HG02981 (cell line): ENCODE measurements around the gene AKIRIN2.

Source experiments
- ATAC-seq: cut with Tn5 transposase; IDR thresholded peaks from one replicate; pipeline ENCODE4 v1.9.1; 2021; ENCODE audit warnings: mild to moderate bottlenecking, moderate library complexity; ENCODE audit not compliant: unreplicated experiment

AKIRIN2 gene

GRCh38 chr6:87701676-87702588 is at the start of gene AKIRIN2:
TSS of gene AKIRIN2 (minus strand) at chr6:87702233. CDS start at chr6:87701684, 549 bp downstream.
- ATAC-seq = peak; percentile 57

DNA sequence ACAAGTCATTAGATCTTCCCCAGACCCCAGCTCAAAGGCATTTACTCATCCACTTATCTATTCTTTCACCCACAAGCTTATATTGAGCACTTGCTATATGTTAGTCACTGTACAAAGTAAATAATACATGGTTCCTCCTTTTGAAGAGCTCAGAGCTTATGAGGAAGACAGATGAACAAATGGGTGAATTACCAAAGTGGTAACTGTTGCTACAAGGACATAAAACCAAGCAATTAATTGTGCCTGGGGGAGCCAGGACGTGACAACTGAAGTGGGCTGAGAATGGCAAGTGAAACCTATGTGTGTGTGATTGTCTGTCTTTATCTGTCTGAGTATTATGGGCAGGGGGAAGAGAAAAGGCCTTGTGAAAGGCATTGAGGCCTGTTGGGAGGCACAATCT is 45.6 kb upstream of the AKIRIN2 start:
- no peak for ATAC-seq

- no peak for ATAC-seq
Observed at GRCh38 chr6:87745966-87746721, 44.1 kb upstream of the AKIRIN2 start.

GRCh38 chr6:87743454-87743853 is 41.4 kb upstream of the AKIRIN2 start:
- no peak for ATAC-seq

DNA sequence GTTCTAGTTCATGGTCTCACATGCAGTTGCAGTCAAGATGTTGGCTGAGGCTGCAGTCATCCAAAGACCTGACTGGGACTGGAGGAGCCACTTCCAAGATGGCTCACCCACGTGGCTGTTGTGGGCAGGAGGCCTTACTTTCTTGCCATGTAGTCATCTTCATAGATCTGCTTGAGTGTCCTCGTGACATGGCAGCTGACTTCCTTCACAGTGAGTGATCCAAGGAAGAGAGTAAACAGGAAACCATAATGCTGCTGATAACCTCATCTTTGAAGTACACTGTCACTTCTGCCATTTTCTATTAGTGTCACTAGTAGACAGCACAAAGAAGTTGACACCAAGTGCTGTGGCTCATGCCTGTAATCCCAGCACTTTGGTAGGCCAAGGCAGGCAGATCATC is 40.1 kb upstream of the AKIRIN2 start:
- peak; percentile 82 for ATAC-seq

- no peak for ATAC-seq
Observed at GRCh38 chr6:87741001-87741650, 39.1 kb upstream of the AKIRIN2 start.

- ATAC-seq = no peak
Observed at GRCh38 chr6:87738744-87739143, 36.7 kb upstream of the AKIRIN2 start.

DNA sequence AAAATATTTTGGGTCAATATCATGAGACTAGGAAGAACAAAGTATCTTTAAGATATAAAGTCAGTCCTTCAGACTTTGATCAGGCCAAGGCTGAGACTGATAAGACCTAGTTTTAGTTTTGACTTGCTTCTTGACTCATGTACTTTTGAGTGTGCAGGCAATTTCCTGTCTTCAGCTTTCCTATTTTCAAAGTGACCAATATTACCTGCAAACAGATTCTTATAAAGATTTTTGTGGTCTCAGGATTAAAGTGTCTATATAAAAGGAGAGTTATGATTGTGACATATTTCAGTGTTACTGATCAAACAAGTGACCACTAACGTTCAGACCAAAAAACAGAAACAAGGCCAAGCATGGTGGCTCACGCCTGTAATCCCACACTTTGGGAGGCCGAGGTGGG is 36.0 kb upstream of the AKIRIN2 start:
- ATAC-seq = no peak

DNA sequence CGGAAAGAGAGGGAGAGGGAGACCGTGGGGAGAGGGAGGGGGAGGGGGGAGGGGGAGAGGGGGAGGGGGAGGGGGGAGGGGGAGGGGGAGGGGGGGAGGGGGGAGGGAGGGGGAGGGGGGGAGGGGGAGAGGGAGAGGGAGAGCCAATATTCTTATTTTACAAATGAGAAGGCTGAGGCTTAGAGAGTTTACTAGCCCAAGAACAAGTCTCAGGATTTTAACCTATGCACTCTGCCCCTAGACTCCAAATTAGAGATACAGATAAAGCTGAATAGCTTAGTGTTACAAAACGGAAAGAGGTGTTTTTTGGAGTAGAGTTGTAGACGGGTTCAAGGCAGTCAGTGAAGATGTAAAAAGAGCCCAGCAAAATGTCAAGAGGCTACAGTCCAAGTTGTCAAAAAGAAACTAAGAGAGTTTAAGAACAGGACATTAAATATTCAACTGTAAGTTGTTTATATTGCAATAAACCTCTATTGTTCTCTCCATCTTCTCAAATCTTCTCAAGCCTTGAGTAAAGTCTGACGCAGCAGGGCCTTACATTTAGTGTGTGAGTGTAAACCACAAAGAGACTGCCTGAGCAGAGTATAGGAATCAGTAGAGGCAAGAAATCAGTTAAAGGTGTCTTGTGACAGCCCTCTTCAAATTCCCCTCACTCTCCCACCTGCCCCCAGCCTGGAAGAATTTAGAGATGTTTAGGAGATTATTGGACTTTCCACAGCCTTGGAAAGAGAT is 34.9 kb upstream of the AKIRIN2 start:
- no peak for ATAC-seq

- ATAC-seq = peak; percentile 80
Observed at GRCh38 chr6:87731818-87732661, 30.0 kb upstream of the AKIRIN2 start.

- ATAC-seq = no peak
Observed at GRCh38 chr6:87731080-87731479, 29.0 kb upstream of the AKIRIN2 start.

- ATAC-seq = no peak
Observed at GRCh38 chr6:87729965-87730719, 28.1 kb upstream of the AKIRIN2 start.

DNA sequence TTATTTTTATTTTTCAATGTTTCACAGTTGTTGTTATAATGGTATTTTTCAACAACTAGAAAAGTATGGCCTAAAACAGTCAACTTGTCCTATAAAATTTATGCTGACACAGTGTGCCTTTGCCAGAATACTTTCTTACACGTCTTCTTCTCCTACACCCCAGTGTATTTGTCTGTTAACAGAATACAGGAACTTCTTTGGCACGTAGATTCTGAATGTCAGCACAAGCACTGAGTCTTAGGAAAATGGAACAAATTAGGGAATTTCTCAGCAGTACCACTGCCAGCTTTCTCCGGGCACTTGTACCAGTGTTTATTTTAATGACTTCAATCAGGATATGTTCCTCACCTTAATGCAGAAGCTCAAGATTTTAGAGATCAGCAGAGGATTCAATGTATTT is 26.7 kb upstream of the AKIRIN2 start:
- ATAC-seq = no peak

DNA sequence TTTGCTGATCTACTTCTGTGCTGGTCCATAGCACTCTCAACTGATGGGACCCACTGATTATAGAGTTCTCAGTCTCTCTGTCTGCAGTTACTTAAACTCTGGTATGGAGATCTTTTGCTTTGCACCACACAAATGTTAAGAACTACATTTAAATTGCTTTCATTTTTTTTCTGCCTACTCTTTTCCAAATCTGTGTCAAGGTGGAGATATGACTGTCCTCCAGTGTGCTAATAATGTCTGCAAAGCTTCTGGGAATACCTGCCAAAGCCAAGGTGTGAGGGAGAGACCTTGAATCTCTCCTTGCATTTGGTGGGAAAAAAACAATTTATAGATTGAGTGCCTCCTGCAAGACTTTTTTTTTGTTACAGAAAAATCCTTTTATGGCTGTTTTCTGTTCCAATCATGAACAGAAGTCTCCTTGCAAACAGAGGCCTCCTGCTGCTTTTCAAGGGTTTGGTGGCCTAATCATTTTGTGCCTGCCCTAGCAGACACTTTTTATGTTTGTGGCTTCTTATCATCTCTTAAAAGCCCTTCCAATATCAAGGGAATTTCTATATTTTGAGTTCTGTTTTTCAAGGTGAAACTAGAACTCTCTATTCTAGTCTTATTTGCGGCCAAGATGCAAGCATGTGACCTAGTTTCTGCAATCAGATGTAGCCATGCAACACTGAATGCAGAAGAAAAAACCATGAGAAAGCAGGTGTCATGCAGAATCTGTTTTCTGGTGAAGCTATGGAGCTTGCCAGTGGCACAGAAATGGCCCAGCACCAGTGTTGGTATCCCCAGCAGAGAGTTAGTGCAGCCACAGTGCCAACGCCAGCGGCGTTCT is 23.2 kb upstream of the AKIRIN2 start:
- peak; percentile 81 for ATAC-seq

- ATAC-seq = peak; percentile 39
Observed at GRCh38 chr6:87723170-87724078, 21.4 kb upstream of the AKIRIN2 start.

- ATAC-seq = no peak
Observed at GRCh38 chr6:87722540-87723169, 20.6 kb upstream of the AKIRIN2 start.

DNA sequence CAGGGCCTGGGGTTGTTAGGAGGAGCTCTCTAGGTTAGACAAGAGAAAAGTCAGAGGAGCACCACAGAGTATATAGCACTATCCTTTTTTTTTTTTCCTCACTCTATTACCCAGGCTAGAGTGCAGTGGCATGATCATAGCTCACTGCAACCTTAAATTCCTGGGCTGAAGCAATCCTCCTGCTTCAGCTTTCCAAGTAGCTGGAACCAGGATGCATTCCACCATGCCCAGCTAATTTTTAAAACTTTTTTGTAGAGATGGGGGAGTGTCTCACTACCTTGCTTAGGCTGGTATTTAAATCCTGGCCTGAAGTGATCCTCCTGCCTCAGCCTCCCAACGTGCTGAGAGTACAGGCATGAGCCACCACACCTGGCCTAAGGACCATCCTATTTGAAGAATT is 19.3 kb upstream of the AKIRIN2 start:
- no peak for ATAC-seq
